ENCODE measurements around the gene ATP10A.

The ATP10A gene

DNA sequence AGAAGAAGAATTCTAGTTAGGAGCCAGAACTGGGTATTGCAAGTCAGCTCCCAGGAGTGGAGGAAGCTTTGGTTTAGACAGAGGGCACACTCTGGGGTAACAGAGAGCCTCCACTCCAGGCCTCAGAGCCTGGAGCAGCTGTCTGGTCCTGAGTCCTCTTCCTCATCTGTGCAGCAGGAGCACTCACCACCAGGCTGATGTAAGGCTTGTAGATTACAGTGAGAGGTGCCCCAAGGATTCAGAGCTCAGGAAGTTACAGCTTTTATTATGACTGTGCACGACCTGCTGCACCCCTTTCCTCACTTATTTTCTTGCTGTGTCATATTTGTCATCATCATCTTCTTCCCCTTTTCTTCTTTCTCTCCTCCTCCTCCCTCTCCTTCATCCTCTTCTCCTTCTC is 210.4 kb downstream of the ATP10A start:
- H3K4me3 ChIP-seq (ENCODE audit: low read length) = no peak overlapping the region
- H3K27me3 ChIP-seq (replicated peaks; ENCODE audit: insufficient read depth, low read length) = no peaks in the 10 kb centered on the region
- no peaks in the 10 kb centered on the region for H4K20me1 ChIP-seq (ENCODE audit: insufficient read depth, low read length)
- H3K4me1 ChIP-seq (ENCODE audit: low read length) = no peaks in the 10 kb centered on the region
- DNase-seq = no peak
- no peaks in the 10 kb centered on the region for H3F3A ChIP-seq (ENCODE audit: insufficient read depth, low read length)
- no peak overlapping the region for H3K9ac ChIP-seq (ENCODE audit: low read length)
- H3K9me2 ChIP-seq (replicated peaks; ENCODE audit: insufficient read depth, low read length) = no peaks in the 10 kb centered on the region
- TF ChIP-seq EZH2 (optimal IDR thresholded peaks at IDR 0.05; ENCODE audit: low read depth, low read length) (no peak), EZH2phosphoT487 (IDR thresholded peaks at IDR 0.05; ENCODE audit: low read length) (no peak)
- TF ChIP-seq, protein P1, sequence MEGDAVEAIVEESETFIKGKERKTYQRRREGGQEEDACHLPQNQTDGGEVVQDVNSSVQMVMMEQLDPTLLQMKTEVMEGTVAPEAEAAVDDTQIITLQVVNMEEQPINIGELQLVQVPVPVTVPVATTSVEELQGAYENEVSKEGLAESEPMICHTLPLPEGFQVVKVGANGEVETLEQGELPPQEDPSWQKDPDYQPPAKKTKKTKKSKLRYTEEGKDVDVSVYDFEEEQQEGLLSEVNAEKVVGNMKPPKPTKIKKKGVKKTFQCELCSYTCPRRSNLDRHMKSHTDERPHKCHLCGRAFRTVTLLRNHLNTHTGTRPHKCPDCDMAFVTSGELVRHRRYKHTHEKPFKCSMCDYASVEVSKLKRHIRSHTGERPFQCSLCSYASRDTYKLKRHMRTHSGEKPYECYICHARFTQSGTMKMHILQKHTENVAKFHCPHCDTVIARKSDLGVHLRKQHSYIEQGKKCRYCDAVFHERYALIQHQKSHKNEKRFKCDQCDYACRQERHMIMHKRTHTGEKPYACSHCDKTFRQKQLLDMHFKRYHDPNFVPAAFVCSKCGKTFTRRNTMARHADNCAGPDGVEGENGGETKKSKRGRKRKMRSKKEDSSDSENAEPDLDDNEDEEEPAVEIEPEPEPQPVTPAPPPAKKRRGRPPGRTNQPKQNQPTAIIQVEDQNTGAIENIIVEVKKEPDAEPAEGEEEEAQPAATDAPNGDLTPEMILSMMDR (IDR thresholded peaks at IDR 0.05; ENCODE audit: low read length) = no peak
- no peak overlapping the region for H2AFZ ChIP-seq (ENCODE audit: low read length)
- no peaks in the 10 kb centered on the region for H3K79me2 ChIP-seq (ENCODE audit: low read length)
- no peak overlapping the region for H3K4me2 ChIP-seq (ENCODE audit: low read depth, low read length)
- H3K27ac ChIP-seq (ENCODE audit: low read length) = no peak overlapping the region
- no peaks in the 10 kb centered on the region for H3K36me3 ChIP-seq (replicated peaks; ENCODE audit: insufficient read depth, low read length)
- H3K9me3 ChIP-seq (replicated peaks; ENCODE audit: insufficient read depth, low read length) = no peaks in the 10 kb centered on the region

DNA sequence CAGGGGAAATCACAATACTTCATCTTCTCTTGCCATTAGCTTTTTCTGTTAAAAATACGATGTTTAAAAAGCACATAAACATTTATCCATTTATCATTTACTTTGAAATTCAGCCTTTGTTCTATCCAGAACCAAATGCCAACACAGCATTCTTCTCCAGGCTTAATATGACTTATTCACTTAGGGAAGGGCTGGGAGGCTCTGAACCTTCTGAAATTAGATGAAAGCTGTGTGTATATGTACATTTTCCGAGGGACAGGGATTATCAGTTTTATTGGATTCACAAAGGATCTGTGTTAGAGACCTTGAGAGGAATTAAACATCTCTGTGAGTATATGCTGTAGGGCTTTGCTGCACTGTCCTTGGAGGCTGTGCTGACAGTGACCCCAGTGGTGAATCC is 213.7 kb downstream of the ATP10A start:
- H3K9me3 ChIP-seq (replicated peaks; ENCODE audit: insufficient read depth, low read length) = no peaks in the 10 kb centered on the region
- no peaks in the 10 kb centered on the region for H3F3A ChIP-seq (ENCODE audit: insufficient read depth, low read length)
- TF ChIP-seq EZH2phosphoT487 (IDR thresholded peaks at IDR 0.05; ENCODE audit: low read length) (no peak), EZH2 (optimal IDR thresholded peaks at IDR 0.05; ENCODE audit: low read depth, low read length) (no peak)
- TF ChIP-seq, protein P1 (IDR thresholded peaks at IDR 0.05; ENCODE audit: low read length) = no peak
- no peaks in the 10 kb centered on the region for H3K27me3 ChIP-seq (replicated peaks; ENCODE audit: insufficient read depth, low read length)
- H3K4me3 ChIP-seq (ENCODE audit: low read length) = no peak overlapping the region
- H2AFZ ChIP-seq (ENCODE audit: low read length) = no peak overlapping the region
- no peaks in the 10 kb centered on the region for H3K4me1 ChIP-seq (ENCODE audit: low read length)
- H3K79me2 ChIP-seq (ENCODE audit: low read length) = no peaks in the 10 kb centered on the region
- H3K36me3 ChIP-seq (replicated peaks; ENCODE audit: insufficient read depth, low read length) = no peaks in the 10 kb centered on the region
- no peak overlapping the region for H3K4me2 ChIP-seq (ENCODE audit: low read depth, low read length)
- H3K9ac ChIP-seq (ENCODE audit: low read length) = no peak overlapping the region
- no peaks in the 10 kb centered on the region for H4K20me1 ChIP-seq (ENCODE audit: insufficient read depth, low read length)
- no peaks in the 10 kb centered on the region for H3K9me2 ChIP-seq (replicated peaks; ENCODE audit: insufficient read depth, low read length)
- H3K27ac ChIP-seq (ENCODE audit: low read length) = no peak overlapping the region
- DNase-seq = no peak

GRCh38 chr15:25643120-25643519 is 220.0 kb downstream of the ATP10A start:
- no peak overlapping the region for H3K9ac ChIP-seq (ENCODE audit: low read length)
- H3K27me3 ChIP-seq (replicated peaks; ENCODE audit: insufficient read depth, low read length) = no peaks in the 10 kb centered on the region
- no peak for DNase-seq
- no peaks in the 10 kb centered on the region for H3K9me2 ChIP-seq (replicated peaks; ENCODE audit: insufficient read depth, low read length)
- no peak overlapping the region for H3K4me3 ChIP-seq (ENCODE audit: low read length)
- no peaks in the 10 kb centered on the region for H3K36me3 ChIP-seq (replicated peaks; ENCODE audit: insufficient read depth, low read length)
- TF ChIP-seq EZH2phosphoT487 (IDR thresholded peaks at IDR 0.05; ENCODE audit: low read length) (no peak), EZH2 (optimal IDR thresholded peaks at IDR 0.05; ENCODE audit: low read depth, low read length) (no peak)
- TF ChIP-seq, protein P1 (IDR thresholded peaks at IDR 0.05; ENCODE audit: low read length) = no peak
- H3K4me2 ChIP-seq (ENCODE audit: low read depth, low read length) = no peak overlapping the region
- no peak overlapping the region for H3K27ac ChIP-seq (ENCODE audit: low read length)
- no peak overlapping the region for H2AFZ ChIP-seq (ENCODE audit: low read length)
- no peaks in the 10 kb centered on the region for H3K79me2 ChIP-seq (ENCODE audit: low read length)
- H4K20me1 ChIP-seq (ENCODE audit: insufficient read depth, low read length) = no peaks in the 10 kb centered on the region
- no peaks in the 10 kb centered on the region for H3K4me1 ChIP-seq (ENCODE audit: low read length)
- H3K9me3 ChIP-seq (replicated peaks; ENCODE audit: insufficient read depth, low read length) = no peaks in the 10 kb centered on the region
- H3F3A ChIP-seq (ENCODE audit: insufficient read depth, low read length) = no peaks in the 10 kb centered on the region

Data from MM.1S (cell line).